IPS-15b (cell line): ENCODE results near the gene FAM151A.
"Not testable (repeated sequence)": the region's sequence is repeated elsewhere in the genome, so short reads cannot be mapped to it uniquely, and the experiment has no call there.

Source experiments
- H3K27me3 ChIP-seq: one replicate; pipeline ENCODE4 v1.6.1; 2013; ENCODE audit warnings: low read length; ENCODE audit not compliant: control insufficient read depth, insufficient read depth
- H3K36me3 ChIP-seq: one replicate; pipeline ENCODE4 v1.6.1; 2013; ENCODE audit warnings: low read length; ENCODE audit not compliant: control insufficient read depth, insufficient read depth
- H3K4me1 ChIP-seq: one replicate; pipeline ENCODE4 v1.6.1; 2013; ENCODE audit warnings: mild to moderate bottlenecking, low read length; ENCODE audit not compliant: control insufficient read depth, insufficient read depth
- H3K4me3 ChIP-seq: one replicate; pipeline ENCODE4 v1.5.1; 2013; ENCODE audit warnings: low read depth, low read length
- H3K9ac ChIP-seq: one replicate; pipeline ENCODE4 v1.6.1; 2013; ENCODE audit warnings: low read depth, mild to moderate bottlenecking, low read length
- H3K9me3 ChIP-seq: one replicate; pipeline ENCODE4 v1.6.1; 2013; ENCODE audit warnings: mild to moderate bottlenecking, low read length; ENCODE audit not compliant: control insufficient read depth, insufficient read depth

Gene FAM151A

DNA sequence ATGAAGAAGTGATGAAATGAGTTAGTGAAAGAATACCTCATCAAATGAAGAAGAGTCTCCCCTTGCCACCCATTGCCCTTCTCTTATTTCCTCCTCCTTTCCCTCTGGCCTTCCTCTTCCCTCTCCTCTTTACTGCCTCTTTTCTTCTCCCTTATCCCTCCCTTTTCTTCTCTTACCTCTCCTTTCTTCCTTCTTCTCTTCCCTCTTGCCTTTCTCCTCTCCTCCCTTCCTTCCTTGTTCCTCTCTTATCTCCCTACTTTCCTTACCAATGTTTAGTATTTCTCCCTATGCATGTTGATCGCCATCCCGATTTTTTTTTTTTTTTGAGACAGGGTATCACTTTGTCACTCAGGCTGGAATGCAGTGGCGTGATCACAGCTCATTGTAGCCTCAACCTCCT lies 27.1 kb upstream of the FAM151A start:
- no peaks in the 10 kb centered on the region for H3K4me1 ChIP-seq
- H3K36me3 ChIP-seq = no peaks in the 10 kb centered on the region
- H3K27me3 ChIP-seq = no peaks in the 10 kb centered on the region

DNA sequence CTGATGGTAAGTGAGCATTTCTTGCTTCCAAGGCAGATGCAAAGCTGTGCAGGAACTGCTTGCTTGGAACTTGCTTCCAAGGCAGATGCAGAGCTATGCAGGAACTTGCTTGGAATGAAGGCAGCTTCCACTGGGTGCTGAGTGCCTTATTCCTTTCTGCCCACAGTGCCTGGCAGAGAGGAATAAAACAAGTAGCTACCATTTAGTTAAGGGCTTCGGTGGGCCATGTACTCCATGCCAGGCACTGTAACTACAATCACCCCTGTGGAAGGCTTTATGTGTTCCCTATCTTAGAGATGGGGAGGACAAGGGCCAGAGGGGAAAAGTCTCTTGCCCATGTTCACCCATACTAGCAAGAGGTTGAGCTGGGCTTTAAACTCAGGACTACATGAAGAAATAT lies 26.6 kb upstream of the FAM151A start:
- no peaks in the 10 kb centered on the region for H3K9me3 ChIP-seq
- H3K36me3 ChIP-seq = no peaks in the 10 kb centered on the region
- no peaks in the 10 kb centered on the region for H3K4me1 ChIP-seq
- H3K9ac ChIP-seq = no peak overlapping the region
- no peaks in the 10 kb centered on the region for H3K27me3 ChIP-seq
- H3K4me3 ChIP-seq = no peak overlapping the region

More for the DNA sequence above, 27.1 kb upstream of the FAM151A start:
- H3K9ac ChIP-seq = no peak overlapping the region
- H3K9me3 ChIP-seq = no peaks in the 10 kb centered on the region
- no peak overlapping the region for H3K4me3 ChIP-seq

DNA sequence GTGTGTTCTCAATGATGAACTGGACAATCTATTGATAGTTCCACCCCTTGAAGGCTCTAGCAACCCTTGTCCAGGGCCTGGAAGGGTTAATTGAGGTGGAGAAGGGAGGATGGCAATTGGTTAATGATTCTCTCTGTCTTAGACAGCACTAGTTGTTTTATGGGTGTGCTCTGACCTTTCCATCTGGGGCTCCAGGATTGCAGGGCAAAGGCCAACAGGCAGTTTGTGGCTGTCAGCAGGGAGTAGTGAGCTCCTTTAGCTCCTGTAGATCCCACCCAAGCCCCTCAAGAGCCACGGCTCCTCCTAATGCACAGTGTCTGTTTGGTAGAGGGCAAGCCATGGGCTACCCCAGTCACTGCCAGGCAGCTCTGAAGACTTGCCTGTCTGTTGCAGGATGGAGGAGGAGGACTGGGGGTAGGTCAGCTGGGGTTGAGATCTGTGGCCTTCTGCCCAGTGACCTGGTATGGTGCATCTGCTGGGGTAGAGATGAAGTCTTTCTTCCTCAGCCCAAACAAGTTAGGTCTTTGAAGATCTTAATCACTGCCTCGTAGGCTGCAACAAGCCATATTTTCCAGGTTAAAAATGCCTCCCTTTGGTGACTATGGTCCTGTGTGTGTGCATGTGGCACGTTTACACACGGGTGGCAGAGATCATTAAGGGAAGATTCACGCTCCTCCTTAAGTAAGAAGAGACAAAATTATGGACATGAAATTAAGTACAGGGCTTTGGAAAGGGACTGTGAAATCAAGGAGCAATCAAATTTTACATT lies 26.0 kb upstream of the FAM151A start:
- H3K4me3 ChIP-seq = no peak overlapping the region
- no peaks in the 10 kb centered on the region for H3K27me3 ChIP-seq
- H3K9ac ChIP-seq = no peak overlapping the region
- H3K36me3 ChIP-seq = no peaks in the 10 kb centered on the region
- H3K9me3 ChIP-seq = no peaks in the 10 kb centered on the region
- no peaks in the 10 kb centered on the region for H3K4me1 ChIP-seq

DNA sequence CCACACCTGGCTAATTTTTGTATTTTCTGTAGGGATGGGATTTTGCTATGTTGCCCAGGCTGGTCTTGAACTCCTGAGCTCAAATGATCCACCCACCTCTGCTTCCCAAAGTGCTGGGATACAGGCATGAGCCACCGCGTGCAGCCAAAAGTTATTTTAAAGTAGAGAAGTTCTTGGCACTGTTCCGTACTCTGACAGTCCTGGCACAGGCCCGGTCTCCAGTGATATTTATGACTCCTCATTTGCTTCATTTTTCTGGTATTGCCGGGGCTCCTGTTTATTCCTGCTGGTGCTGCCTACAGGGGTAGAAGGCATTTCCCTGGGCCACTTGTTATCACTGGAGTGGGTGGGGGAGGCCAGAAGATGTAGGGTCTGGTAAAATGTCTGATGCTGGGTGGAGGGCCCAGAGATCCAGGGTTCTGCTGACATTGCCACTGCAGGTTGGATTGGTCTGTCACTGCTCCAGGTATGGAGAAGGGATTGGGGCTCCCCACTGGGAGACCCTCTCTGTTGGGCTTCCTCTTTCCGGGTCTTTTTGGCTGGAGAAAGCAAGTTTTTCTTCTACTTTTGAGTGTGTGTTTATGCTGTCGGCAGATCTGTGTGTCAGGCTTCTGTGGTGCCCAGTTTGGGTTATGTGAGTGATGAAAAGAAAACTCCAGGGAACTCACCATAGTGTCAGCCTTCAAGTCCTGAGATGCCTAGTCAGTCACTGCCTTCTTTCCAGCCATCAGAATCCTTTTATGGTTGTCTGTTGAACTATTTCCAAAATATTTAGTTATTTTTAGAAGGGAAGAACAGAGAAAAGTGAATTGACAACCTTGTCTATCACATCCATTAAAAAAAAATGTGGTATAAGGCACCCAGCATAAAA lies 22.7 kb upstream of the FAM151A start:
- H3K4me3 ChIP-seq = no peak overlapping the region
- H3K27me3 ChIP-seq = no peaks in the 10 kb centered on the region
- H3K36me3 ChIP-seq = no peaks in the 10 kb centered on the region

DNA sequence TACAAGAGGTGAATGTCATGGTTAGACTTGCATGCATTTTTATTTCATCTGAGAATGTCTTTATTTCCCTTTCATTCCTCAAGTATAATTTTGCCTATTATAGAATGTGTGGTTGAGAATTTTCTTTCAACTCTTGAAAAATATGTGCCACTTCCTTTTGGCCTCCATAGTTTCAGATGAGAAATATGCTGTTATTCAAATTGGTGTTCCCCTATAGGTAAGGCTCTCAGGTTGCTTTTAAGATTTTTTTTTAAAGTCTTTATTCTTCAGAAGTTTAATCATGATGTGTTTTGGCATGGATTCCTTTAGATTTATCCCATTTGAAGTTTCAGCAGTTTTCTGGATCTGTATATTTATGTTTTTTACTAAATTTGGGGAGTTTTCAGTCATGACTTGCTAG lies 20.4 kb upstream of the FAM151A start:
- H3K9me3 ChIP-seq = no peaks in the 10 kb centered on the region

More for the DNA sequence above, 22.7 kb upstream of the FAM151A start:
- Histone ChIP-seq H3K9ac (no peak overlapping the region), H3K4me1 (no peaks in the 10 kb centered on the region), H3K9me3 (no peaks in the 10 kb centered on the region)

DNA sequence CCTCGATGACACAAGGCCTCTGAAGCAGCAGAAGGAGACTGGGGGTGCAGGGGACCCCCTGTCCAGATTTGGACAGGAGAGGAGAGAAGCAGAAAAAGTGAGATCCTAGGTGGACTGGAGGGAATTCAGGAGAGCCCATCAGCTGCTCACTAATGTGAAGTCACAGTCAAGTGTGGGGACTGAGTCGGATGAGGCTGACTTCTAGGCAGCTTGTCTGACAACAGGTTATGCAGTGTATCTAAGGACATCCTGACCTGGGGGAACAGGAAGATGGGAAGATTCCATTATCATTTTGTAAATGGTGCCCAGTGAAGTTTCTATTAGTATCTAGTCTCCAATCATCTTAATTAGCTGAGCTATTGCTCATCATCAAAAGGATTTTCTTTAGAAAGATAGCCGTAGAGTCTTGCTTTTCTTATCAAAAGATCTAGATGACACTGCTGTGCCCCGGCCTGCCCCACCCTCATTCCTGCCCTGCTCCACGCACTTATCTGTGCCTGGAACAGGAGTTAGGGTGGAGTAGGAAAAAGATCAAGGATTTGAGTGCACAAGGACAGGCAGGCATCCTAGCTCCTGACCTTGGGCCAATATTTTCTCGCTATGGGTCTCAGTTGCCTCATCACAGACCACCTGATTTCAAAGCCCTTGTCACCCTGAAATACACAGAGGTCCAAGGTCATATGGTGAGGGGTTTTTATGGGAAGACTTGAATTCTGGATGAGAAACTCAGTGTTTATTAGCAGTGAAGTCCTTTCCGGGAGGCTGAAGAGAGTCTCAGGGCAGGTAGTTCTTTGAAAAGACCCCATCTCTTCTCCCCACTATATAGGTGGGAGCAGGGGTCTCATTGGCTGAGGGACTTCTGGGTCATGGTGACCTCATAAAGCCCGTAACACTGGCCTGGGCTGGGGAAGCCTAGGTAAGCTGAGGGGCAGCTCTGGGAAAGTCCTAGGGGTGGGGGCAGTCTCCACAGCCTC lies 17.8 kb upstream of the FAM151A start, which contains the start of gene MROH7:
Gene MROH7 (plus strand): TSS at position 924 of the 974 bp plus-strand sequence. CDS start 11,141 bp downstream, outside the sequence.
- H3K36me3 ChIP-seq = no peaks in the 10 kb centered on the region
- no peaks in the 10 kb centered on the region for H3K27me3 ChIP-seq
- H3K4me3 ChIP-seq = no peak within 1 kb of the TSS
- H3K4me1 ChIP-seq = no peaks in the 10 kb centered on the region
- no peaks in the 10 kb centered on the region for H3K9me3 ChIP-seq
- no peak within 1 kb of the TSS for H3K9ac ChIP-seq

More for the DNA sequence above, 20.4 kb upstream of the FAM151A start:
- no peaks in the 10 kb centered on the region for H3K4me1 ChIP-seq
- H3K9ac ChIP-seq = no peak overlapping the region
- no peaks in the 10 kb centered on the region for H3K27me3 ChIP-seq
- no peaks in the 10 kb centered on the region for H3K36me3 ChIP-seq
- H3K4me3 ChIP-seq = no peak overlapping the region

DNA sequence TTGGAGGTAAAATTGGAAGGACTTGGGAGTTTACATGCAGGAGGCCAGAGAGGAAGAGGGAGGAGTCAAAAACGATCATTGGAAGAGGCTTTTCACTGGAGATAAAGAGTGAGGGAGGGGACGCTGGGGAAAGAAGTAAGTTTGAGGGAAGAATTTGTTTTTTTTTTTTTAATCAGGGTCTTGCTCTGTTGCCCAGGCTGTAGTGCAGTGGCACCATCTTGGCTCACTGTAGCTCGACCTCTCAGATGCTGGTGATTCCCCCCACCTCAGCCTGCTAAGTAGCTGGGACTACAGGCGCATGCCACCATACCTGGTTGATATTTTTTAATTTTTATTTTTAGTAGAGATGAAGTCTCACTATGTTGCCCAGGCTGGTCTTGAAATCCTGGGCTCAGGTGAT lies 17.0 kb upstream of the FAM151A start:
- Histone ChIP-seq H3K9me3 (no peaks in the 10 kb centered on the region), H3K4me1 (no peaks in the 10 kb centered on the region), H3K27me3 (no peaks in the 10 kb centered on the region), H3K4me3 (no peak overlapping the region), H3K36me3 (no peaks in the 10 kb centered on the region), H3K9ac (no peak overlapping the region)

DNA sequence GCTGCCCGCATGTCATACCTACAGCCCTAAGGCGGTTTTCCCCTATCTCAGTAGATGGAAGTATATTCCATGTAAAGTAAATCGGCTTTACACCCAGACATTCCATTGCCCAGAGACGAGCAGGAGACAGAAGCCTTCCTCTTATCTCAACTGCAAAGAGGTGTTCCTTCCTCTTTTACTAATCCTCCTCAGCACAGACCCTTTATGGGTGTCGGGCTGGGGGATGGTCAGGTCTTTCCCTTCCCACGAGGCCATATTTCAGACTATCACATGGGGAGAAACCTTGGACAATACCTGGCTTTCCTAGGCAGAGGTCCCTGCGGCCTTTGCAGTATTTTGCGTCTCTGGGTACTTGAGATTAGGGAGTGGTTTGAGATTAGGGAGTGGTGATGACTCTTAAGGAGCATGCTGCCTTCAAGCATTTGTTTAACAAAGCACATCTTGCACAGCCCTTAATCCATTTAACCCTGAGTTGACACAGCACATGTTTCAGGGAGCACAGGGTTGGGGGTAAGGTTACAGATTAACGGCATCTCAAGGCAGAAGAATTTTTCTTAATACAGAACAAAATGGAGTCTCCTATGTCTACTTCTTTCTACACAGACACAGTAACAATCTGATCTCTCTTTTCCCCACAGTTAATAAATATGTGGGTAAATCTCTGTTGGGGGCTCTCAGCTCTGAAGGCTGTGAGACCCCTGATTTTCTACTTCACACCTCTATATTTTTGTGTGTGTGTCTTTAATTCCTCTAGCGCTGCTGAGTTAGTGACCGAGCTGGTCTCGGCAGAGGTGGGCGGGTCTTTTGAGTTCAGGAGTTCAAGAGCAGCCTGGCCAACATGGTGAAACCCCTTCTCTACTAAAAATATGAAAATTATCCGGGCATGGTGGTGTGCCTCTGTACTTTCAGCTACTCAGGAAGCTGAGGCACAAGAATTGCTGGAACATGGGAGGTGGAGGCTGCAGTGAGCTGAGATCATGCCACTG lies 13.4 kb upstream of the FAM151A start:
- H3K4me1 ChIP-seq, H3K36me3 ChIP-seq, H3K9ac ChIP-seq, H3K27me3 ChIP-seq, H3K4me3 ChIP-seq, H3K9me3 ChIP-seq: not testable (repeated sequence)

DNA sequence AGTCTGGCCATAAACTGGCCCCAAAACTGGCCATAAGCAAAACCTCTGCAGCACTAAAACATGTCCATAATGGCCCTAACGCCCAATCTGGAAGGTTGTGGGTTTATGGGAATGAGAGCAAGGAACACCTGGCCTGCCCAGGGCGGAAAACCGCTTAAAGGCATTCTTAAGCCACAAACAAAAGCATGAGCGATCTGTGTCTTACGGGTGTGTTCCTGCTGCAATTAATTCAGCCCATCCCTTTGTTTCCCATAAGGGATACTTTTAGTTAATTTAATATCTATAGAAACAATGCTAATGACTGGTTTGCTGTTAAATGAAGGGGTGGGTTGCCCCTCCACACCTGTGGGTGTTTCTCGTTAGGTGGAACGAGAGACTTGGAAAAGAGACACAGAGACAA lies 12.5 kb upstream of the FAM151A start:
- not testable (repeated sequence) for H3K9ac ChIP-seq, H3K9me3 ChIP-seq, H3K4me3 ChIP-seq, H3K36me3 ChIP-seq, H3K27me3 ChIP-seq, H3K4me1 ChIP-seq

DNA sequence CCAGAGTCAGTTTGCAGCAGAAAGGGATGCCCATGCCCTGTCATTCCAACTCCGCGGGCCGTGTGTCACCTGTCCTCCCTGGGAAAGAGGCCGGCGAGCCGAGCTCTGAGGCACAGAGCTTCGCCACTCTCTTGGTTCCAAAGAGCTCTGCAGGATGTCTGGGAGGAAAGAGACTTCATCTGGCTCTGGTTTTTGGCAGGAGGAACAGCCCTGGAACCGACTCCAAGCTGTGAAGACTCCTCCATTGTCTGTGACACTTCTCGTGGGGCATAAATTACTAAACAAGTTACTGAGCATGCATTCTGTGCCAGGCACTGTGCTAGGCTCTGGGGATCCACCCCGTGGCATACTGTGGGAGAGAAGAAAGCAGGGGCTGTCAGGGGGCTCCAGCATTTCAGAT lies 3.9 kb upstream of the FAM151A start:
- H3K9ac ChIP-seq = no peak overlapping the region
- H3K36me3 ChIP-seq = no peaks in the 10 kb centered on the region
- H3K9me3 ChIP-seq = no peaks in the 10 kb centered on the region
- no peaks in the 10 kb centered on the region for H3K4me1 ChIP-seq
- H3K27me3 ChIP-seq = no peaks in the 10 kb centered on the region
- no peak overlapping the region for H3K4me3 ChIP-seq
